ENCODE results near the gene APOA1.

APOA1 gene

GRCh38 chr11:116833491-116833815 lies 4.0 kb downstream of the APOA1 start:
- DNase-seq: no peak

- DNase-seq: no peak
These were observed 4.8 kb downstream of the APOA1 start for GRCh38 chr11:116832350-116833290.

- DNase-seq: no peak
These were observed 5.6 kb downstream of the APOA1 start for GRCh38 chr11:116831790-116832349.

GRCh38 chr11:116830184-116830912 lies 7.1 kb downstream of the APOA1 start:
- no peak for DNase-seq

GRCh38 chr11:116829525-116830183 lies 7.8 kb downstream of the APOA1 start, which contains the start of gene APOC3:
Gene APOC3 (plus strand): TSS chr11:116829907. CDS start chr11:116830583, 676 bp downstream.
- no peak for DNase-seq

GRCh38 chr11:116828632-116829524 lies 8.5 kb downstream of the APOA1 start:
- DNase-seq: no peak

GRCh38 chr11:116827461-116827860 lies 10.0 kb downstream of the APOA1 start:
- no peak for DNase-seq

GRCh38 chr11:116826751-116827431 lies 10.5 kb downstream of the APOA1 start:
- no peak for DNase-seq

- DNase-seq: no peak
These were observed 11.3 kb downstream of the APOA1 start for GRCh38 chr11:116825854-116826750.

- no peak for DNase-seq
These were observed 12.0 kb downstream of the APOA1 start for GRCh38 chr11:116825434-116825833.

GRCh38 chr11:116823031-116823843 lies 14.2 kb downstream of the APOA1 start, which contains the start of gene APOA4:
Gene APOA4 (minus strand): TSS chr11:116823304. CDS start chr11:116823191, 113 bp downstream.
- no peak for DNase-seq

GRCh38 chr11:116822575-116822974 lies 14.8 kb downstream of the APOA1 start:
- no peak for DNase-seq

GRCh38 chr11:116821050-116821918 lies 16.1 kb downstream of the APOA1 start:
- no peak for DNase-seq

- DNase-seq: no peak
These were observed 18.4 kb downstream of the APOA1 start for GRCh38 chr11:116819049-116819448.

GRCh38 chr11:116814502-116814901 lies 22.9 kb downstream of the APOA1 start:
- DNase-seq: no peak

GRCh38 chr11:116813781-116814471 lies 23.5 kb downstream of the APOA1 start:
- DNase-seq: no peak

- no peak for DNase-seq
These were observed 24.3 kb downstream of the APOA1 start for GRCh38 chr11:116813170-116813569.

- no peak for DNase-seq
These were observed 25.3 kb downstream of the APOA1 start for GRCh38 chr11:116812109-116812508.

Data from amniotic stem cell (primary cell).